Liver (tissue), 9 donors: ENCODE data around the gene ZNF408. TPM values are rescaled to one million over a fixed set of nuclear protein-coding genes. Genes with fewer than 3 reads are reported as not detected.

Experiments
- DNase-seq: peaks from one replicate; pipeline ENCODE4 v3.0.0-alpha.2; 2017; ENCODE audit warnings: low spot score
- H3K27ac ChIP-seq, 2 donors: one replicate each; pipeline ENCODE4 v1.7.0; 2013; ENCODE audit warnings: inconsistent platforms in 2 of 2, low read length in 2 of 2, control low read depth in 1 of 2, low read depth in 1 of 2, mild to moderate bottlenecking in 1 of 2
- H3K27me3 ChIP-seq, 4 donors: one replicate each; pipeline versions ENCODE4 v1.6.1 to v1.7.0; 2013; ENCODE audit warnings: low read length in 3 of 4, inconsistent platforms in 1 of 4, mild to moderate bottlenecking in 1 of 4, moderate library complexity in 1 of 4; ENCODE audit not compliant: control insufficient read depth in 4 of 4, insufficient read depth in 4 of 4
- H3K36me3 ChIP-seq, 4 donors: one replicate each; pipeline versions ENCODE4 v1.6.1 to v1.7.0; 2013; ENCODE audit warnings: low read length in 3 of 4, mild to moderate bottlenecking in 3 of 4, low read depth in 1 of 4, moderate library complexity in 1 of 4; ENCODE audit not compliant: control insufficient read depth in 4 of 4, insufficient read depth in 3 of 4
- H3K4me1 ChIP-seq, 4 donors: one replicate each; pipeline versions ENCODE4 v1.6.1 to v1.7.0; 2013; ENCODE audit warnings: low read length in 3 of 4, mild to moderate bottlenecking in 3 of 4, moderate library complexity in 1 of 4; ENCODE audit not compliant: control insufficient read depth in 4 of 4, insufficient read depth in 4 of 4
- H3K4me3 ChIP-seq, 3 donors: one replicate each; pipeline versions ENCODE4 v1.6.1 to v1.7.0; 2013; ENCODE audit warnings: low read length in 3 of 3, control low read depth in 1 of 3, low read depth in 1 of 3, mild to moderate bottlenecking in 1 of 3
- H3K9ac ChIP-seq, 2 donors: one replicate each; pipeline ENCODE4 v1.7.0; 2013; ENCODE audit warnings: low read length in 2 of 2, mild to moderate bottlenecking in 2 of 2, moderate library complexity in 2 of 2, control low read depth in 1 of 2, low read depth in 1 of 2
- H3K9me3 ChIP-seq, 4 donors: one replicate each; pipeline versions ENCODE4 v1.6.1 to v1.7.0; 2013; ENCODE audit warnings: low read length in 3 of 4; ENCODE audit not compliant: control insufficient read depth in 4 of 4
- ATF3 ChIP-seq: IDR thresholded peaks from 2 replicates; pipeline ENCODE4 v1.6.1; 2016; ENCODE audit warnings: antibody characterized with exemption
- CTCF ChIP-seq: fragments of 150-350 bp; IDR thresholded peaks from 2 replicates; pipeline ENCODE4 v1.5.1; 2017; ENCODE audit warnings: improper control_type of control experiment, low read depth, low read length; ENCODE audit not compliant: missing input control
- FOXA1 ChIP-seq: IDR thresholded peaks from 2 replicates; pipeline ENCODE4 v1.6.1; 2016; ENCODE audit warnings: antibody characterized with exemption
- FOXA2 ChIP-seq: IDR thresholded peaks from 2 replicates; pipeline ENCODE4 v1.6.1; 2016; ENCODE audit warnings: antibody characterized with exemption
- GABPA ChIP-seq, 2 donors: IDR thresholded peaks in 1 of 2; conservative IDR thresholded peaks in 1 of 2; 2 replicates each; pipeline ENCODE4 v1.6.1; 2016; ENCODE audit warnings: antibody characterized with exemption in 2 of 2, mild to moderate bottlenecking in 1 of 2, moderate library complexity in 1 of 2
- HNF4A ChIP-seq, 2 donors: conservative IDR thresholded peaks; 2 replicates each; pipeline ENCODE4 v1.6.1; 2016; ENCODE audit warnings: antibody characterized with exemption in 2 of 2, mild to moderate bottlenecking in 2 of 2
- MAX ChIP-seq: IDR thresholded peaks from 2 replicates; pipeline ENCODE4 v1.6.1; 2016; ENCODE audit warnings: antibody characterized with exemption
- NR2F2 ChIP-seq: IDR thresholded peaks from 2 replicates; pipeline ENCODE4 v1.6.1; 2016; ENCODE audit warnings: antibody characterized with exemption
- REST ChIP-seq: IDR thresholded peaks from 2 replicates; pipeline ENCODE4 v1.6.1; 2016; ENCODE audit warnings: antibody characterized with exemption, mild to moderate bottlenecking
- SP1 ChIP-seq: IDR thresholded peaks from 2 replicates; pipeline ENCODE4 v1.6.1; 2018; ENCODE audit warnings: antibody characterized with exemption, mild to moderate bottlenecking
- TAF1 ChIP-seq: conservative IDR thresholded peaks from 2 replicates; pipeline ENCODE4 v1.6.1; 2016; ENCODE audit warnings: antibody characterized with exemption, mild to moderate bottlenecking
- YY1 ChIP-seq: IDR thresholded peaks from 2 replicates; pipeline ENCODE4 v1.6.1; 2016; ENCODE audit warnings: antibody characterized with exemption, mild to moderate bottlenecking
- ZBTB33 ChIP-seq: IDR thresholded peaks from 2 replicates; pipeline ENCODE4 v1.6.1; 2016; ENCODE audit warnings: antibody characterized with exemption
- WGBS: extraction: QIAGEN DNeasy Blood & Tissue Kit; methylation state at CpG from one replicate; pipeline ENCODE4 v1.1.7; 2013; 5-methylcytosine and 5-hydroxymethylcytosine counted together
- polyA plus RNA-seq, 2 donors: library from polyadenylated mRNA; stranded (reverse) in 1 of 2; unstranded in 1 of 2; fragments of 200-250 nt in 1 of 2; fragments of >200 nt in 1 of 2; fragmentation: Nextera tagmentation in 1 of 2; extraction: Ambion mirVana in 1 of 2; gene quantifications; one replicate each; pipeline versions ENCODE4 v1.2.1 to v1.2.3, GENCODE V29; 2013 to 2015
- total RNA-seq, 2 donors: library from RNA; depleted of rRNA; stranded (reverse); fragments of >200 nt; gene quantifications; one replicate each; pipeline ENCODE4 v1.2.3, GENCODE V29; 2014
- donor health status: healthy.
- donor health status: healthy.
- donor health status: healthy.
- donor health status: healthy.
- donor health status: healthy.

ZNF408 gene
- total and polyA plus RNA-seq, 4 donors: 3.4 to 8.4 (median 5.5) TPM

- Histone ChIP-seq H3K36me3 (peaks cover 0 to 17% (median 5%) of the 10 kb centered on the region in 4 donors), H3K4me3 (peak overlapping the region; percentile 69 to 91 (median 77)), H3K4me1 (peaks cover 8 to 48% (median 30%) of the 10 kb centered on the region in 4 donors), H3K27ac (peak overlapping the region; percentile 84 to 99), H3K27me3 (no peaks in the 10 kb centered on the region), H3K9me3 (no peaks in the 10 kb centered on the region), H3K9ac (peak overlapping the region; percentile 92)
- TF ChIP-seq ATF3: no peak
- TF ChIP-seq REST: no peak
- TF ChIP-seq HNF4A (conservative IDR thresholded peaks at IDR 0.05): no peak
- TF ChIP-seq SP1: no peak
- no peak for TF ChIP-seq CTCF
- TF ChIP-seq ZBTB33: no peak
- no peak for TF ChIP-seq FOXA1
- TF ChIP-seq YY1: no peak
- DNase-seq: no peak
- WGBS: 48% methylated on average over 25 of the region's 25 CpGs
Measured at GRCh38 chr11:46719543-46720218, 18.9 kb downstream of the ZNF408 start.

GRCh38 chr11:46721286-46721685 is 20.5 kb downstream of the ZNF408 start:
- no peak for DNase-seq
- WGBS: 47% methylated on average over 6 of the region's 6 CpGs
- peak overlapping the region; percentile 84 to 99 for H3K27ac ChIP-seq
- no peaks in the 10 kb centered on the region for H3K9me3 ChIP-seq
- H3K27me3 ChIP-seq: no peaks in the 10 kb centered on the region
- H3K4me3 ChIP-seq: peak overlapping the region; percentile 0 to 91 (median 27)
- peaks cover 5 to 27% (median 12%) of the 10 kb centered on the region in 4 donors for H3K36me3 ChIP-seq
- H3K9ac ChIP-seq: peak overlapping the region in 1 of 2 donors; percentile 12
- peaks cover 9 to 56% (median 33%) of the 10 kb centered on the region in 4 donors for H3K4me1 ChIP-seq
- no peak for TF ChIP-seq FOXA1
- no peak for TF ChIP-seq GABPA (IDR thresholded peaks at IDR 0.05 in 1 of 2, conservative IDR thresholded peaks at IDR 0.05 in 1 of 2)
- no peak for TF ChIP-seq ZBTB33
- TF ChIP-seq FOXA2: no peak
- TF ChIP-seq CTCF: no peak
- no peak for TF ChIP-seq ATF3
- no peak for TF ChIP-seq SP1
- no peak for TF ChIP-seq MAX
- no peak for TF ChIP-seq TAF1
- TF ChIP-seq NR2F2: no peak
- TF ChIP-seq YY1: no peak
